GM18861 (cell line): ENCODE results near the gene TRPM3.

Experiments
- ATAC-seq: cut with Tn5 transposase; IDR thresholded peaks from one replicate; pipeline ENCODE4 v1.9.1; 2021; ENCODE audit not compliant: unreplicated experiment

TRPM3 gene

GRCh38 chr9:71121275-71122021 is at the start of gene TRPM3:
TSS of gene TRPM3 (minus strand) at chr9:71121621. CDS start at chr9:71121354, 267 bp downstream.
- ATAC-seq = no peak

GRCh38 chr9:71168418-71168817 is 47.0 kb upstream of the TRPM3 start:
- no peak for ATAC-seq

GRCh38 chr9:71162126-71162525 is 40.7 kb upstream of the TRPM3 start:
- no peak for ATAC-seq

GRCh38 chr9:71157731-71158130 is 36.3 kb upstream of the TRPM3 start:
- no peak for ATAC-seq

GRCh38 chr9:71147368-71147767 is 25.9 kb upstream of the TRPM3 start:
- ATAC-seq = no peak

- no peak for ATAC-seq
Observed at GRCh38 chr9:71146511-71146910, 25.1 kb upstream of the TRPM3 start.

GRCh38 chr9:71145179-71145578 is 23.8 kb upstream of the TRPM3 start:
- ATAC-seq = no peak

- no peak for ATAC-seq
Observed at GRCh38 chr9:71144495-71144894, 23.1 kb upstream of the TRPM3 start.

GRCh38 chr9:71136696-71137095 is 15.3 kb upstream of the TRPM3 start:
- ATAC-seq = no peak

GRCh38 chr9:71131145-71131544 is 9.7 kb upstream of the TRPM3 start:
- no peak for ATAC-seq

- ATAC-seq = no peak
Observed at GRCh38 chr9:71130521-71130920, 9.1 kb upstream of the TRPM3 start.

- no peak for ATAC-seq
Observed at GRCh38 chr9:71128796-71129195, 7.4 kb upstream of the TRPM3 start.

GRCh38 chr9:71127301-71127700 is 5.9 kb upstream of the TRPM3 start:
- no peak for ATAC-seq

GRCh38 chr9:71122421-71122820 is 1.0 kb upstream of the TRPM3 start:
- ATAC-seq = no peak

GRCh38 chr9:71122022-71122275 is 528 bp upstream of the TRPM3 start:
- ATAC-seq = no peak

GRCh38 chr9:71120501-71121247 is 747 bp downstream of the TRPM3 start:
- no peak for ATAC-seq

- ATAC-seq = no peak
Observed at GRCh38 chr9:71119746-71120145, 1.7 kb downstream of the TRPM3 start.

GRCh38 chr9:71118324-71118723 is 3.1 kb downstream of the TRPM3 start:
- ATAC-seq = no peak

- no peak for ATAC-seq
Observed at GRCh38 chr9:71115448-71115975, 5.9 kb downstream of the TRPM3 start.

- no peak for ATAC-seq
Observed at GRCh38 chr9:71112866-71113265, 8.6 kb downstream of the TRPM3 start.

GRCh38 chr9:71108937-71109336 is 12.5 kb downstream of the TRPM3 start:
- no peak for ATAC-seq

GRCh38 chr9:71106992-71107391 is 14.4 kb downstream of the TRPM3 start:
- ATAC-seq = no peak
